Measurements from ENCODE around the gene RASGEF1B. TPM values are rescaled to one million over a fixed set of nuclear protein-coding genes. Genes with fewer than 3 reads are reported as not detected.

Gene RASGEF1B
- total and polyA plus RNA-seq, 2 donors (not counting 3 experiments of a cell fraction or from before 2014, with no cell fraction given), result not detected

- H3K27me3 ChIP-seq (ENCODE audit: control insufficient read depth in 2 of 2, insufficient read depth in 2 of 2, low read length in 2 of 2), result no peaks in the 10 kb centered on the region
- H3K4me2 ChIP-seq (ENCODE audit: insufficient read depth, low read length), result no peak overlapping the region
- no TSS peak for BruUV-seq (replicated peaks)
- no peaks in the 10 kb centered on the region for H3K4me1 ChIP-seq (ENCODE audit: control insufficient read depth, extremely low read depth, insufficient read depth, low read length)
- no peaks in the 10 kb centered on the region for H3K9me3 ChIP-seq (replicated peaks; ENCODE audit: control insufficient read depth, insufficient read depth, low read length)
- DNase-seq (ENCODE audit: low read depth, low spot score) (no peak), FAIRE-seq (no peak)
- H3K27ac ChIP-seq (ENCODE audit: insufficient read depth, low read depth, low read length), result no peak overlapping the region
- no peaks in the 10 kb centered on the region for H4K20me1 ChIP-seq (replicated peaks; ENCODE audit: control insufficient read depth, extremely low read depth, insufficient read depth, low read length)
- no peak overlapping the region for H2AFZ ChIP-seq (ENCODE audit: low read depth, low read length)
- H3K4me3 ChIP-seq (replicated peaks in 1 of 3; ENCODE audit: insufficient read depth in 1 of 3, low read depth in 1 of 3, low read length in 3 of 3), result no peak overlapping the region
- CTCF ChIA-PET, result no interaction called here
- dilution Hi-C loops (cut with MboI; ENCODE audit: extremely low pct_ligation_motif_present, low sequenced_read_pairs), result no loop called here
- H3K9me1 ChIP-seq (replicated peaks; ENCODE audit: control insufficient read depth, extremely low read depth, insufficient read depth, low read length), result no peaks in the 10 kb centered on the region
- TF ChIP-seq GATA2 (IDR thresholded peaks at IDR 0.05; ENCODE audit: insufficient read depth, insufficient read length, low read depth, low read length) (no peak), EZH2 (IDR thresholded peaks at IDR 0.05; ENCODE audit: borderline replicate concordance, low read depth, low read length, severe bottlenecking) (no peak), JUN (IDR thresholded peaks at IDR 0.05; ENCODE audit: borderline replicate concordance, insufficient read depth, insufficient read length, low read depth) (no peak), POLR2A (IDR thresholded peaks at IDR 0.05; ENCODE audit: low read depth, low read length) (no peak), CTCF (IDR thresholded peaks at IDR 0.05; ENCODE audit: extremely low read depth in 1 of 2, insufficient read depth in 1 of 2, low read depth in 1 of 2, low read length in 2 of 2) (no peak), FOS (IDR thresholded peaks at IDR 0.05; ENCODE audit: borderline replicate concordance, insufficient read depth, low read length) (no peak), MAX (IDR thresholded peaks at IDR 0.05; ENCODE audit: insufficient read depth, insufficient read length) (no peak), POLR2AphosphoS5 (IDR thresholded peaks at IDR 0.05; ENCODE audit: insufficient read depth, low read depth, low read length) (no peak), MYC (IDR thresholded peaks at IDR 0.05; ENCODE audit: low read depth, low read length) (no peak)
- no peak overlapping the region for H3K9ac ChIP-seq (replicated peaks; ENCODE audit: extremely low read depth, insufficient read depth, low read length)
- intact Hi-C loops (cut with micrococcal nuclease), result no loop called here
- POLR2A ChIA-PET, result no interaction called here
- no peaks in the 10 kb centered on the region for H3K36me3 ChIP-seq (ENCODE audit: control insufficient read depth in 2 of 2, extremely low read depth in 1 of 2, insufficient read depth in 2 of 2, low read length in 2 of 2)
- H3K79me2 ChIP-seq (ENCODE audit: control insufficient read depth, insufficient read depth, low read length), result no peaks in the 10 kb centered on the region
These were observed 63.4 kb downstream of the RASGEF1B start for GRCh38 chr4:81408341-81408740.

Data from endothelial cell of umbilical vein (primary cell).